GM21737 (cell line): Measurements from ENCODE around the gene PPIF.
"Not testable (repeated sequence)": the region's sequence is repeated elsewhere in the genome, so short reads cannot be mapped to it uniquely, and the experiment has no call there.

Source experiments
- ATAC-seq: cut with Tn5 transposase; IDR thresholded peaks from one replicate; pipeline ENCODE4 v1.9.1; 2021; ENCODE audit warnings: mild to moderate bottlenecking, moderate library complexity; ENCODE audit not compliant: unreplicated experiment

Gene PPIF

DNA sequence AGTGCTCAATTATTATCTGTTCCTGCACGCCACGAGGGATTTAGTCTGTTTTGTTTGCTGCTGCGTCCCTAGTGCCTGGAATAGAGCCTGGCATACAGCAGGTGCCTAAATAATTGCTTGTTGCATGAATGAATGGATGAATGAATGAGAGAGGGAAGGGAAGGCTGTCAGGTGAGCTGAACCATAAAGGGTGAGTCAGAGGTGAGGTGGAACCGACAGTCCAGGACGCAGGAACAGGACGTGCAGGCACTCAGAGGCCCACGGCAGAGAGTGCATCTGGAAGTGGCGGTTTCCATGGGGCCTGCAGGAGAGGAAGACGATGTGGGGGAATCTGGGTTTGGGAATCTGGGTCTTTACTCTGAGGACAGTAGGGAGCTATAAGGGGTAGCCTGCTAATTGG, 17.7 kb upstream of the PPIF start:
- ATAC-seq = no peak

- ATAC-seq = peak; percentile 10
These were observed 16.0 kb upstream of the PPIF start for GRCh38 chr10:79331226-79331625.

- peak; percentile 75 for ATAC-seq
These were observed 15.6 kb upstream of the PPIF start for GRCh38 chr10:79331709-79332108.

DNA sequence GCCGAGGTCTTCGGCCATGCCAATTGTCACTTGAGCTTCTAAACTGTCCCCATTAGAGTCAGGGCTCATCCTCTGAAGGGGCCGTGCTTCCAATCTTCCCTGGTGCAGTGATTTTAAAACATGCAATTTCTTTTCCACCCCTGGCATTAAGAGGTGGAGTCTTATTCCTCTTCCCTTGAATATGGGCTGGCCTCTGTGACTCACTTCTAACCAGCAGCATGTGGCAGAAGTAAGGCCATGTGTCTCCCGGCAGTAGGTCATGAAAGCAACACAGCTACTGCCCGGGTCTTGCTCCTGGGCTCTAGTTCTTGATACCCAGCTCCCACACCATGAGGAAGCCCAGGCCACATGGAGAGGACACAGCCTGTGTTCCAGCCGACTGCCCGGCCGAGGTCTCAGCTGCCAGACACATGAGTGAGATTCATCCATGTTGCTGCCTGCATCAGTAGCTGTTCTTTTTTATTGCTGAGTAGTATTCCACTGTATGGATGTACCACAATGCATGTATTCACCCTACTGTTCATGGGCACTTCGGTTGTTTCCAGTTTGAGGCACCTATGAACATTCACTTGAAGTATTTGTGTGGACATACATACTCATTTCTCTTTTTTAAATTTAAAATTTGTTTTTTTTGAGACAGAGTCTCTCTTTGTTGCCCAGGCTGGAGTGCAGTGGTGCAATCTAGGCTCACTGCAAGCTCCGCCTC, 14.5 kb upstream of the PPIF start:
- not testable (repeated sequence) for ATAC-seq

DNA sequence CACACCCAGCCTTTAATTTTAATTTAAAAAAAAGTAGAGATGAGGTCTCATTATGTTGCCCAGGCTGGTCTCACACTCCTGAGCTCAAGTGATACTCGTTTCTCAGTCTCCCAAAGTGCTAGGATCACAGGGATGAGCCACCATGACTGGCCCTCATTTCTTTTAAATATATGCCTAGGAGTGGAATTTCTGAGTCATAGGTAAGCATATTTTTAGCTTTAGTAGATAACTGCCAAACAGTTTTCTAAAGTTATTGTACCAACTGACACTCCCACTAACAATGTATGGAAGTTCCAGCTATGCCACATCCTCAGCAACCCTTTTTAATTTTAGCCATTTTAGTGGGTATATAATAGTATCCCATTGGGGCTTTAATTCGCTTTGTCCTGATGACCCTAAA, 13.8 kb upstream of the PPIF start:
- no peak for ATAC-seq

DNA sequence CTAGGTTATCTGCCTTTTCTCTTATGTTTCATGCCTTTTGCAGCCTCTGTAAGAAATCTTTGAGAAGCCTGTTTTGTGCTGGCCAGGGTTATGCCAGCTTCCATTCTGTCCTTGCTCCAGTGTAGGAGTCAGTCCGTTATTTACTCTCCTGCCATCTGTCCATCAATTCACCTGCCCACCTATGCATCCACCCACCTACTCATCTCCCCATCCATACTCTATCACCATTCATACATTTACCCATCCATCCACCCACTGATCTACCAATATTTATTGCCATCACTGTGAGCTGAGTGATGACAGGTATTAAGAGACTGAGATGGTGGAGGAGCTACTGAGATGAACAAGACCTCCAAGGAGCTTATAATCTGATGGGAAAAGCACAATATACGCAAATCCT, 12.7 kb upstream of the PPIF start:
- no peak for ATAC-seq

- no peak for ATAC-seq
These were observed 12.2 kb upstream of the PPIF start for GRCh38 chr10:79335094-79335469.

DNA sequence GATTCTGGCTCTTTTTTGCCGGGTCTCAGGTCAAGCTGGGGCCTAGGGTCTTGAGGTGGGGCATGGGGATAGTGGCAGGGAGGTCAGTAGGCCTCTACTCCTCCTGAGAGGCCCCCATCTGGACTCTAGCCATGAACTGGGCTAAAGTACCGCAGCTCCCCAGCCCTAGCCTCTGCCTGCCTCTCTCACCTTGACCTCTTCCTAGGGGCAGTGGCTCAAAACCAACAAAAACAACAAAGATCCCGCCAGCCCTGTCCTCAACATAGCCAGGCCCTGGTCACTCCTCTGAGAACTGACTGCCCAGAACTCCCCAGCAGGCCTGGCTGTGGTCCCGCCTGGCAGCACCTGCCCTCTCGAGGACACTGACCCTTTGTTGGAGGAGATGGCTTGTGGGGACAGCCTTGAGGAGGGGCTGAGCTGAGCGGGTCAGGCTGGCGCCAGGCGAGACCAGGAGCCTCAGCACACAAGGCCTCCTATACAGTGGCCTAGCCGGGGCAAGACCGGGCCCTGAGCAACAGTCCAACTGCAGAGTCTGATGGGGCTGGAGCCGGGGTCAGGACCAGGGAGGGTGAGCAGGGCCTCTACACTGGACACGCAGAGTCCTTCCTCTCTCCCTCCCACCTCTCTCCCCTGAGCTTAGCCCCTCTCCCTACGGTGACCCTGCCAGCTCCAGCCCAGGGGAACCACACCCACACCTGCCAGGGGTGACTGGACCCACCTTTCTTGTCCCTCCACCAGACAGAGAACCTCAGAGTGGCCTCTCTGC, 11.6 kb upstream of the PPIF start:
- no peak for ATAC-seq

- no peak for ATAC-seq
These were observed 11.0 kb upstream of the PPIF start for GRCh38 chr10:79336276-79336675.

DNA sequence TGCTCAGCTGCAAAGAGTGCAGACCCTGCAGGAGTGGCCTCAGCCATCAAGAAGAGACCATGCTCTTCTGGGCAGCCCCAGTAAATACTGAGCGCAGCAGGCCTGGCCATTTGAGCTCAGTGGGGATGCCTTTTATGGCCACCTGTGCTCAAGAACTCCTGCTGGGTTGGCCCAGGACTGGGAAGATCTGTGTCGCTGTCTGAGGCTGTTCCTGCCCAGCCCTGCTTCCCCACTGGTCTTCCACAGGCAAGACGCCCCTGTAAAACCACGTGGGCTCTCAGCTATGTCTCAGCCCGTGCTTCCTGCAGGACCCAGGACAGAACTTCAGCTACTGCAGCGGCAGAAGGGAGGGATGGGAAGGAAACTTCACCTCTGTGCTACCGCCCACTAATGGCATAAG, 10.5 kb upstream of the PPIF start:
- ATAC-seq = no peak

GRCh38 chr10:79337783-79338469, 9.3 kb upstream of the PPIF start:
- ATAC-seq = not testable (repeated sequence)

DNA sequence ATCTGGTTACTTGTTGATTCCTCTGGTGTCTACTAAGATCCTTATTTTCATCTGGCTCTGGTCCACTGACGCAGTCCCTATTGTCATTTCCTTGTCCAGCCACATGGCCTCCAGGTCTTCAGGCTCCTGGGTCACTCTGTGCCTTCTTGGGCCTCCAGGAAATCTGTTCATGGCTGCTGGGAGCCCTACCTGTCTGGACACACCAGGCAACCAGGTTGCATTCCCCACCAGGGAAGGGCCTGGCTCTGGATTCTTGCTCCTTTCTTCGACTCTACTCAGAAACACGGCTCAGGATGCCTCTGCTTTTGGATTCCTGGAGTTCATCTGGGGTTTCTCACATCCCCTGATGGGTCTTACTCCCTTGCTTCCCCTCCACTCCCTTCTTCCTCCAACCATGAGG, 8.0 kb upstream of the PPIF start:
- ATAC-seq = no peak

DNA sequence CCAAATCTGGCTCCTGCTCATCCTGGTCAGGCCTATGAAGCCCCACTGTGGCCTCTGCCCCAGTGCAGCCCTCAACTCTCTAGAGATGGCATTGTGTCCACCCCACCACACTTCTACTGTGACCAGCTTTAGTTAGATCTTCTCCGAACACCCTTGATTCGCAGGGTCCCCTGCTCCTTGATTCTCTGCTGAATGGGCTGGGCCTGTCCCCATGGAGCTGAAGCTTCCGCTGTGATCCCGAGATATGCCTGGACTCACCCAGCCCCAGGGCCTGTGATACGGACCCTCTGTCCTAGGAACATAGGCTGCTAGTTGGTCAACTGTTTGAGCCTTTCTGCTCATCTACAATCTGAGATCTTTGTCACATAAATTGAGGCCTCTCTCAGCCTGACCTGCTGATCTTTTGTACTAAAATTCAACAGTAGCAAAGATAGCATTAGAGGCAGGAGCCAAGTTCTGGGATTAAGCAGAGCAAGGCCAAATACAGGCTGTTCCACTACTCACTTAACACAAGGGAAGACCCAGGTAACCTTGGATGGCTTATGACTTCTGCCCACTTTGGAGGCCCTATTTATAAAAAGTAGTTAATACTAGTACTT, 6.5 kb upstream of the PPIF start:
- ATAC-seq = no peak

DNA sequence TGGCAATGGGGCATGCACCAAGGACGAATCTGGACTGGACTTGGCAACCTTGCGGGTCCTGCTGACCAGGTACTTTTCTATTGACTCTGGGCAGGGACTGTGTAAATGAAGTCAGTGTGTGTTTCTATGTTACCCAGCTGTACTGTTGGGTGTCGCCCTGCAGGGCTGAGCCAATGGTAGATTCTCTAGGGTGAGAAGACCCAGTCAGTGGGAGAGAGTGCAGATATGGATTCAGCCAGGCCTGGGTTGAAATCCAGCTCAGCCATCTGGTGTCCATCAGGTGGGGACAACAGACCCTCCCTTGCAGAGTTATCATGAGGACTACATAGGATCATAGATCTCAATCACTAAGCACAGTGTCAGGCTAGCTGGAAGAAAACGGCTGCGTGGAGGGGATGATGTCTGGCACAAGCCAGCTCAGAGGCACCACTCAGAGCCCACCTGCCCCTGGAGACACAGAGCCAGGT, 4.9 kb upstream of the PPIF start:
- ATAC-seq = no peak

GRCh38 chr10:79342811-79343561, 4.3 kb upstream of the PPIF start:
- no peak for ATAC-seq

- no peak for ATAC-seq
These were observed 2.6 kb upstream of the PPIF start for GRCh38 chr10:79344502-79345195.

DNA sequence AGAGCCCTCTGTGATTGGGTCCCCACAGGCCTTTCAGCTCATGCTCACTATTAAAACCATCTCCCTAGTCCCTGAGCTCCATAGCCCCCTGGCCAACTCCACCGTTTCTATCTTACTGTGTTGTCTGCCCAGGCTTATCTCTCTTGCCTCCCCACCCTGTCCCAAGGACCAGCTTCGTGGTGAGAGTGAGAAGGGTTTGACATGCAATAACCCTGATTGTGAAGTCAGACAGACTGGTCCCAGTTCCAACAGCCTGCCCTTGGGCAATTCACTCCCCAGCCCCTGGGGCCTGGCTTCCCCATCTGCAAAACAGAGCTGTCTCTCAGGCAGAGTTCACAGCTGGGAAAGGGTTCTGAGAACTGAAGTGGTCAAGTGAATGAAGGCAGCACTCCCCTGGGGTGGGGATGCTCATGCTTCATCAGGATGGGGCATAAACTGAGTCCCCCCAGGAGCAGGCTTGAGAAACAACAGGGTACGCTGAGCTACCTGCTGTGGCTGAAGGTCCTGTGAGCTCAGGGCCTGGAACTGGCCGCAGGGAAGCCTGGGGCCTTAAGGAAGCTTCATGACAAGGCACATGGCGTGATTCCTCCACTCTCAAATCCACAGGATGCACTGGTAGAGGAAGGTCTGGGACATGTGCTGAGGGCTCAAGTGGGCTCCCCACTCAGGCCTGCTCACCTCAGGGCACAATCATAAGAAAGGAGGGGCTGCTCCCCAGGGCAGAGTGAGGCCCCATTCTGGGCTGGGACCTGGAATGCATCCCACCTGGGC, 1.8 kb upstream of the PPIF start:
- ATAC-seq = no peak

GRCh38 chr10:79346012-79346340, 1.3 kb upstream of the PPIF start:
- ATAC-seq = no peak

GRCh38 chr10:79346388-79347225, 662 bp upstream of the PPIF start:
- ATAC-seq = no peak
